ENCODE results near the gene ENPP3. TPM values are rescaled to one million over a fixed set of nuclear protein-coding genes. Genes with fewer than 3 reads are reported as not detected.

Gene ENPP3
- total RNA-seq, 1 experiment from 2014 or later, result 0.15 TPM

DNA sequence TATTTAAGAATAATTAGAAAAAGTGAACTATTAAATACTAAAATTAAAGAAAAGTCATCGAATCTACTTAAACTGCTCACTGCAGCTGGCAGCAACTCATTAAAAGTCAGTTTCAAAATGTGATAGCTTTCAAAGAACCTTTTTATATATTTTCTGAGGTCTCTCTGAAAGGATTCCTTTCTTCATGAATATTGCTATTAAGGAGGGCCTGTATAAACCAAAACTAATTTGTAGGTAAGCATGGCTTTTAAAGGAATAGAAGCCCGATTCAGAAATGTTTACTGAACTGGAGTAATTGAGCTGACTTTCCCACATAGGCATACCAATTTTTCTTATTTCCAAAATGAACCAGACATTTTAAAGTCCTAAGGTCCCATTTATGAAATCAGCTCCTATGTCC is 129.5 kb downstream of the ENPP3 start:
- no peak overlapping the region for H3K27ac Mint-ChIP-seq

More for the DNA sequence above, 129.5 kb downstream of the ENPP3 start:
- no peak overlapping the region for H3K4me2 ChIP-seq (ENCODE audit: insufficient read depth, insufficient read length, low read length)
- H2AK5ac ChIP-seq (ENCODE audit: insufficient read length, low read length), result no peak overlapping the region
- no peak overlapping the region for H3K27ac ChIP-seq (ENCODE audit: insufficient read length, low read depth, low read length)
- H3K79me2 ChIP-seq (ENCODE audit: insufficient read depth, low read length), result no peaks in the 10 kb centered on the region
- H2BK120ac ChIP-seq (ENCODE audit: low read depth, low read length, poor library complexity, severe bottlenecking), result no peak overlapping the region
- no peaks in the 10 kb centered on the region for H3K79me1 ChIP-seq (ENCODE audit: insufficient read depth, low read depth, low read length, poor library complexity, severe bottlenecking)
- no peaks in the 10 kb centered on the region for H3K23me2 ChIP-seq (ENCODE audit: insufficient read length, low read depth, low read length, poor library complexity, severe bottlenecking)
- H3K18ac ChIP-seq (ENCODE audit: insufficient read length, low read depth, low read length), result no peak overlapping the region
- H3T11ph ChIP-seq (ENCODE audit: low read length), result no peak overlapping the region
- no peaks in the 10 kb centered on the region for H3K27me3 ChIP-seq (ENCODE audit: insufficient read depth, low read length)
- H2AFZ ChIP-seq (ENCODE audit: low read length), result no peak overlapping the region
- Mint-ChIP-seq H3K27me3 (ENCODE audit: low read depth) (peaks cover 21% of the 10 kb centered on the region), H3K4me1 (no peaks in the 10 kb centered on the region), H3K4me3 (no peak overlapping the region), H3K9me3 (no peaks in the 10 kb centered on the region), H3K36me3 (ENCODE audit: insufficient read depth in 1 of 3, low read depth in 3 of 3) (no peaks in the 10 kb centered on the region)
- no peak overlapping the region for H3K56ac ChIP-seq (ENCODE audit: insufficient read length, low read depth, low read length)
- DNase-seq, result no peak
- no peaks in the 10 kb centered on the region for H3K4me1 ChIP-seq (ENCODE audit: insufficient read depth, low read length)
- H2BK12ac ChIP-seq (ENCODE audit: insufficient read length, low read depth, low read length), result no peak overlapping the region
- no peak overlapping the region for H3K14ac ChIP-seq (ENCODE audit: insufficient read depth, low read length)
- no CpG with 5 or more reads among the region's 2 CpGs for WGBS (ENCODE audit: extremely low coverage, insufficient read length, low lambda C conversion rate)
- no peak overlapping the region for H2BK15ac ChIP-seq (ENCODE audit: low read depth, low read length)
- TF ChIP-seq, protein P1, sequence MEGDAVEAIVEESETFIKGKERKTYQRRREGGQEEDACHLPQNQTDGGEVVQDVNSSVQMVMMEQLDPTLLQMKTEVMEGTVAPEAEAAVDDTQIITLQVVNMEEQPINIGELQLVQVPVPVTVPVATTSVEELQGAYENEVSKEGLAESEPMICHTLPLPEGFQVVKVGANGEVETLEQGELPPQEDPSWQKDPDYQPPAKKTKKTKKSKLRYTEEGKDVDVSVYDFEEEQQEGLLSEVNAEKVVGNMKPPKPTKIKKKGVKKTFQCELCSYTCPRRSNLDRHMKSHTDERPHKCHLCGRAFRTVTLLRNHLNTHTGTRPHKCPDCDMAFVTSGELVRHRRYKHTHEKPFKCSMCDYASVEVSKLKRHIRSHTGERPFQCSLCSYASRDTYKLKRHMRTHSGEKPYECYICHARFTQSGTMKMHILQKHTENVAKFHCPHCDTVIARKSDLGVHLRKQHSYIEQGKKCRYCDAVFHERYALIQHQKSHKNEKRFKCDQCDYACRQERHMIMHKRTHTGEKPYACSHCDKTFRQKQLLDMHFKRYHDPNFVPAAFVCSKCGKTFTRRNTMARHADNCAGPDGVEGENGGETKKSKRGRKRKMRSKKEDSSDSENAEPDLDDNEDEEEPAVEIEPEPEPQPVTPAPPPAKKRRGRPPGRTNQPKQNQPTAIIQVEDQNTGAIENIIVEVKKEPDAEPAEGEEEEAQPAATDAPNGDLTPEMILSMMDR (conservative IDR thresholded peaks at IDR 0.05), result no peak
- H3K9ac ChIP-seq (ENCODE audit: extremely low read depth, insufficient read length, low read length), result no peak overlapping the region
- no peak overlapping the region for H2BK5ac ChIP-seq (ENCODE audit: insufficient read length, low read length)
- no peak overlapping the region for H4K5ac ChIP-seq (ENCODE audit: insufficient read length, low read depth, low read length)
- no peak overlapping the region for H4K91ac ChIP-seq (ENCODE audit: insufficient read length, low read depth, low read length)
- no peak overlapping the region for H4K8ac ChIP-seq (replicated peaks; ENCODE audit: insufficient read length, low read depth, low read length)
- no peaks in the 10 kb centered on the region for H3K9me3 ChIP-seq (ENCODE audit: control insufficient read depth, low read depth, low read length)
- no peaks in the 10 kb centered on the region for H4K20me1 ChIP-seq (ENCODE audit: control insufficient read depth, insufficient read depth, insufficient read length)
- no peak overlapping the region for H3K23ac ChIP-seq (ENCODE audit: insufficient read length, low read depth, low read length)
- no peak overlapping the region for H2BK20ac ChIP-seq (ENCODE audit: low read depth, low read length, poor library complexity, severe bottlenecking)
- no peak overlapping the region for H3K4ac ChIP-seq (ENCODE audit: low read depth, low read length)

Data from H9 (cell line).